Adrenal gland (tissue), 12 donors: ENCODE results near the gene PLA2G4E. TPM values are rescaled to one million over a fixed set of nuclear protein-coding genes. Genes with fewer than 3 reads are reported as not detected.

Source experiments
- DNase-seq, 7 donors: peaks; one replicate each; pipeline ENCODE4 v3.0.0-alpha.2; 2019 to 2020
- H3K27ac ChIP-seq, 5 donors: fragments of 200-600 bp; sonication (generic) in 4 of 5; 1 replicate in 3 of 5; 2 replicates in 2 of 5; pipeline versions ENCODE4 v1.5.1 to v1.8.0; 2016 to 2020; ENCODE audit warnings: mild to moderate bottlenecking in 1 of 5
- H3K27me3 ChIP-seq: fragments of 200-600 bp; 2 replicates; pipeline ENCODE4 v1.8.0; 2021
- H3K36me3 ChIP-seq, 2 donors: fragments of 200-600 bp; replicated peaks in 1 of 2; 1 replicate in 1 of 2; 2 replicates in 1 of 2; pipeline versions ENCODE4 v1.5.1 to v1.8.0; 2018 to 2022
- H3K4me1 ChIP-seq, 2 donors: fragments of 200-600 bp; replicated peaks in 1 of 2; 1 replicate in 1 of 2; 2 replicates in 1 of 2; pipeline versions ENCODE4 v1.5.1 to v1.8.0; 2018 to 2021
- H3K4me3 ChIP-seq, 4 donors: fragments of 200-600 bp; sonication (generic) in 3 of 4; one replicate each; pipeline ENCODE4 v1.5.1; 2016 to 2018
- H3K9me3 ChIP-seq, 3 donors: fragments of 200-600 bp; sonication (generic) in 1 of 3; replicated peaks in 1 of 3; 1 replicate in 2 of 3; 2 replicates in 1 of 3; pipeline versions ENCODE4 v1.5.1 to v1.8.0; 2016 to 2021
- CTCF ChIP-seq, 6 experiments: fragments of 450-650 bp in 4 of 6; fragments of 200-600 bp in 2 of 6; sonication (generic) in 1 of 6; IDR thresholded peaks; 1 replicate in 5 of 6; 2 replicates in 1 of 6; pipeline versions ENCODE4 v1.5.1 to v1.8.0; 2016 to 2021; ENCODE audit warnings: antibody characterized with exemption in 6 of 6, mild to moderate bottlenecking in 2 of 6, moderate library complexity in 1 of 6
- POLR2A ChIP-seq, 2 donors: fragments of 450-650 bp; IDR thresholded peaks; one replicate each; pipeline ENCODE4 v1.6.1; 2017; ENCODE audit warnings: antibody characterized with exemption in 2 of 2, mild to moderate bottlenecking in 2 of 2, moderate library complexity in 1 of 2
- whole genome bisulfite sequencing, 4 donors: extraction: QIAGEN DNeasy Blood & Tissue Kit in 2 of 4; methylation state at CpG; one replicate each; pipeline versions ENCODE4 v1.1.5 to v1.1.7; 2013 to 2017; 5-methylcytosine and 5-hydroxymethylcytosine counted together
- intact Hi-C, 2 donors: fragments of 100-400 bp; cut with DNase I; formaldehyde crosslinking; loops; one replicate each; pipeline versions ENCODE4 v1.14.1 to v1.15.0; 2022 to 2023
- polyA plus RNA-seq, 3 donors: library from polyadenylated mRNA; stranded (reverse); fragments of 200-250 nt in 2 of 3; fragments of 350-450 nt in 1 of 3; fragmentation: Illumina TruSeq in 1 of 3; extraction: RNeasy Lipid Tissue Mini Kit (QIAGEN cat#74804) in 1 of 3; gene quantifications; one replicate each; pipeline ENCODE4 v1.2.3, GENCODE V29; 2013 to 2014
- total RNA-seq, 9 donors: library from RNA; depleted of rRNA in 4 of 9; stranded (reverse); fragments of >200 nt in 4 of 9; fragments of 120-200 nt in 1 of 9; fragmentation: NEBNext Ultra II Directional in 1 of 9; extraction: Animal tissue kit (Norgen Biotek cat#: 25700) in 1 of 9; gene quantifications; one replicate each; pipeline versions ENCODE4 v1.1.0 to v1.2.4, GENCODE V29; 2013 to 2023
- donor health status: healthy with polysubstance abuse.
- donor health status: Bipolar disorder and iron deficiency.
- donor health status: DM: yes; HTN: yes; CAD: no.
- donor health status: DM: no; HTN: no; CAD: no.
- donor health status: DM: no; HTN: no; CAD: no.
- donor health status: DM: yes; HTN: yes; CAD: no.

Gene PLA2G4E
- total and polyA plus RNA-seq, 12 donors = 0.03 to 1.1 (median 0.23) TPM; not detected in 8

- Histone ChIP-seq H3K27ac (no peak overlapping the region), H3K4me1 (peaks cover 7 to 13% of the 10 kb centered on the region in 2 donors), H3K27me3 (no peaks in the 10 kb centered on the region), H3K9me3 (no peaks in the 10 kb centered on the region), H3K36me3 (peaks cover 0 to 7% of the 10 kb centered on the region in 2 donors), H3K4me3 (no peak overlapping the region)
- TF ChIP-seq CTCF (IDR thresholded peaks at IDR 0.05) = no peak
- no peak for TF ChIP-seq POLR2A (IDR thresholded peaks at IDR 0.05)
- DNase-seq = no peak
- 83 to 94% (median 88%) methylated on average over 4 to 5 of the region's 5 CpGs for WGBS, 4 donors
- intact Hi-C loops = no loop called here
Observed at GRCh38 chr15:41949401-41950126, 71.3 kb downstream of the PLA2G4E start.

- Histone ChIP-seq H3K4me1 (peaks cover 16 to 21% of the 10 kb centered on the region in 2 donors), H3K27ac (no peak overlapping the region), H3K27me3 (no peaks in the 10 kb centered on the region), H3K4me3 (no peak overlapping the region), H3K36me3 (peaks cover 0 to 5% of the 10 kb centered on the region in 2 donors), H3K9me3 (no peaks in the 10 kb centered on the region)
- 91 to 98% (median 94%) methylated on average over 3 of the region's 3 CpGs for WGBS, 4 donors
- TF ChIP-seq CTCF (IDR thresholded peaks at IDR 0.05) = no peak
- no peak for TF ChIP-seq POLR2A (IDR thresholded peaks at IDR 0.05)
- intact Hi-C loops = no loop called here
- DNase-seq = no peak
Observed at GRCh38 chr15:41948490-41948889, 72.4 kb downstream of the PLA2G4E start.

GRCh38 chr15:41946970-41947369 is 73.9 kb downstream of the PLA2G4E start:
- intact Hi-C loops = no loop called here
- H3K27ac ChIP-seq = no peak overlapping the region
- TF ChIP-seq CTCF (IDR thresholded peaks at IDR 0.05) (no peak), POLR2A (IDR thresholded peaks at IDR 0.05) (no peak)
- H3K27me3 ChIP-seq = no peaks in the 10 kb centered on the region
- no peaks in the 10 kb centered on the region for H3K36me3 ChIP-seq
- WGBS, 4 donors = 60 to 82% (median 67%) methylated on average over 2 of the region's 2 CpGs
- H3K4me3 ChIP-seq = no peak overlapping the region
- H3K4me1 ChIP-seq = peaks cover 16 to 22% of the 10 kb centered on the region in 2 donors
- peak in 1 of 7 donors; percentile 30 for DNase-seq
- no peaks in the 10 kb centered on the region for H3K9me3 ChIP-seq

- H3K36me3 ChIP-seq = no peaks in the 10 kb centered on the region
- no peak overlapping the region for H3K4me3 ChIP-seq
- H3K27ac ChIP-seq = no peak overlapping the region
- WGBS, 4 donors = 80 to 88% (median 87%) methylated on average over 8 to 11 of the region's 11 CpGs
- H3K27me3 ChIP-seq = no peaks in the 10 kb centered on the region
- H3K9me3 ChIP-seq = no peaks in the 10 kb centered on the region
- TF ChIP-seq CTCF (IDR thresholded peaks at IDR 0.05) (no peak), POLR2A (IDR thresholded peaks at IDR 0.05) (no peak)
- intact Hi-C loops = no loop called here
- H3K4me1 ChIP-seq = peaks cover 12 to 16% of the 10 kb centered on the region in 2 donors
- DNase-seq = peak in 2 of 7 donors; percentile 17 to 46
Observed at GRCh38 chr15:41945731-41946130, 75.1 kb downstream of the PLA2G4E start.
